Osteocyte (in vitro differentiated cells): ENCODE measurements around the gene MYH7. TPM values are rescaled to one million over a fixed set of nuclear protein-coding genes. Genes with fewer than 3 reads are reported as not detected.
"Not testable (repeated sequence)": the region's sequence is repeated elsewhere in the genome, so short reads cannot be mapped to it uniquely, and the experiment has no call there.

Experiments
- DNase-seq: peaks from one replicate; pipeline ENCODE4 v3.0.0; 2021; ENCODE audit warnings: mixed read lengths; ENCODE audit not compliant: unreplicated experiment; ENCODE audit errors: extremely low spot score
- H3K27ac Mint-ChIP-seq: one replicate; pipeline ENCODE4 v1.8.0; 2021; ENCODE audit warnings: mild to moderate bottlenecking, mixed read lengths; ENCODE audit not compliant: unreplicated experiment
- H3K27me3 Mint-ChIP-seq: one replicate; pipeline ENCODE4 v1.8.0; 2021; ENCODE audit warnings: mixed read lengths; ENCODE audit not compliant: unreplicated experiment
- H3K36me3 Mint-ChIP-seq: one replicate; pipeline ENCODE4 v1.8.0; 2021; ENCODE audit warnings: mixed read lengths; ENCODE audit not compliant: unreplicated experiment
- H3K4me1 Mint-ChIP-seq: one replicate; pipeline ENCODE4 v1.8.0; 2021; ENCODE audit warnings: mixed read lengths; ENCODE audit not compliant: unreplicated experiment
- H3K4me3 Mint-ChIP-seq: one replicate; pipeline ENCODE4 v1.8.0; 2021; ENCODE audit warnings: mild to moderate bottlenecking, moderate library complexity, mixed read lengths; ENCODE audit not compliant: unreplicated experiment
- H3K9me3 Mint-ChIP-seq: one replicate; pipeline ENCODE4 v1.8.0; 2021; ENCODE audit warnings: mixed read lengths; ENCODE audit not compliant: unreplicated experiment
- CTCF ChIP-seq: fragments of 200-600 bp; sonication (generic); IDR thresholded peaks from 2 replicates; pipeline ENCODE4 v1.5.0; 2021; ENCODE audit warnings: antibody characterized with exemption, mild to moderate bottlenecking, moderate library complexity
- total RNA-seq: library from RNA; stranded (reverse); gene quantifications from 2 replicates; pipeline ENCODE4 v1.2.1, GENCODE V29; 2021

The MYH7 gene
- total RNA-seq, 1 donor from 2014 or later = not detected

GRCh38 chr14:23430016-23430722, 5.3 kb downstream of the MYH7 start:
- no peaks in the 10 kb centered on the region for H3K4me1 Mint-ChIP-seq
- TF ChIP-seq CTCF = no peak
- DNase-seq = no peak
- no peak overlapping the region for H3K27ac Mint-ChIP-seq
- no peaks in the 10 kb centered on the region for H3K36me3 Mint-ChIP-seq
- H3K4me3 Mint-ChIP-seq = no peak overlapping the region
- no peaks in the 10 kb centered on the region for H3K9me3 Mint-ChIP-seq
- H3K27me3 Mint-ChIP-seq = peaks cover 9% of the 10 kb centered on the region

DNA sequence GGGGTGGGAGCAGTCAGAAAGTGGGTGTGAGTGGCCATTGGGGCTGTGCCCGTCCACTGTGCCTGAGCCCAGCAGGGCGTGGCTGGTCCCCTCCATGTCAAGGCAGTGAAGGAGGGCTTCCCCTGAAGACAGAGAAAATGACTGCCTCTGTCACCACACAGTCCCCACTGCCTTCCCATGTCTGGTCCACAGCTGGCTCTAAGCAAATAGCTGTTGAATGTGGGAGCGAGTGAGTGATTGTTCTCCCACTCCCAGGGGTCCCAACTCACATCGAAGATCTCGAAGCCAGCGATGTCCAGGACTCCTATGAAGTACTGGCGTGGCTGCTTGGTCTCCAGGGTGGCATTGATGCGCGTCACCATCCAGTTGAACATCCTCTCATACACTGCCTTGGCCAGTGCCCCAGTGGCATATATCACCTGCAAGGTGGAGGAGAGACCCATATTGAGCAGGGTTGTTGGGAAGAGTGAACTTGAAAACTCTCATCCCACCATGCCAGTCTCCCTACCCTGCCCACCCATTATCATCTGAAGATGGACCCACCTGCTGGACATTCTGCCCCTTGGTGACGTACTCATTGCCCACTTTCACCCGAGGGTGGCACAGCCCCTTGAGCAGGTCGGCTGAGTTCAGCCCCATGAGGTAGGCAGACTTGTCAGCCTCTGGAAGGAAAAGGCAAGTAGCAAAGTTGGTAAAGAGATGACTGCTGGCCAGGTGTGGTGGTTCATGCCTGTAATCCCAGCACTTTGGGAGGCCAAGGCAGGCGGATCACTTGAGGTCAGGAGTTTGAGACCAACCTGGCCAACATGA, 6.6 kb downstream of the MYH7 start:
- Mint-ChIP-seq H3K4me1 (no peaks in the 10 kb centered on the region), H3K27me3 (peaks cover 11% of the 10 kb centered on the region), H3K9me3 (no peaks in the 10 kb centered on the region), H3K4me3 (no peak overlapping the region), H3K27ac (no peak overlapping the region), H3K36me3 (no peaks in the 10 kb centered on the region)
- no peak for DNase-seq
- no peak for TF ChIP-seq CTCF

GRCh38 chr14:23425798-23426197, 9.7 kb downstream of the MYH7 start:
- H3K4me1 Mint-ChIP-seq, H3K9me3 Mint-ChIP-seq, H3K36me3 Mint-ChIP-seq, H3K4me3 Mint-ChIP-seq, H3K27ac Mint-ChIP-seq, DNase-seq: not testable (repeated sequence)
- H3K27me3 Mint-ChIP-seq = peaks cover 11% of the 10 kb centered on the region

DNA sequence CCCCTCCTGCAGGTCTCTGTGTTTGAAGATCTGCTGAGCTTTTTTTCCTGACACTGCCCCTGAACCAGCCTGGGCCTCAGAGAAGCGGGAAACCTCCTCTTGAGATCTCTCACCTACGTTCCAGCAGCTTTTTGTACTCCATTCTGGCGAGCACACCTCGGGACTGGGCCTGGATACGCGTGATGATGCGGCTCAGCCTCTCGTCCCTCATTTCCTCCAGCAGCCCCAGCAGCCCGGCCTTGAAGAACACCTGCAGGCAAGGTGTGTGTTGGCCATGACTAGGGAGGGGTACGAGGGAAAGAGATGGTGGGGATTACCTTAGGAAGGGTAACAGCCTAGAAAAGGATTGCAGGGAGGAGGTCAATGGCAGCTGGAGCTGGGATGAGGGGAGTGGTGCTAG, 10.3 kb downstream of the MYH7 start:
- H3K4me3 Mint-ChIP-seq = no peak overlapping the region
- no peak for DNase-seq
- no peaks in the 10 kb centered on the region for H3K36me3 Mint-ChIP-seq
- H3K9me3 Mint-ChIP-seq = no peaks in the 10 kb centered on the region
- H3K4me1 Mint-ChIP-seq = no peaks in the 10 kb centered on the region
- peaks cover 13% of the 10 kb centered on the region for H3K27me3 Mint-ChIP-seq
- no peak for TF ChIP-seq CTCF
- no peak overlapping the region for H3K27ac Mint-ChIP-seq

- TF ChIP-seq CTCF = no peak
- Mint-ChIP-seq H3K36me3 (no peaks in the 10 kb centered on the region), H3K4me1 (no peaks in the 10 kb centered on the region), H3K4me3 (no peak overlapping the region), H3K27me3 (peaks cover 15% of the 10 kb centered on the region), H3K27ac (no peak overlapping the region), H3K9me3 (no peaks in the 10 kb centered on the region)
- DNase-seq = no peak
Measured at GRCh38 chr14:23423657-23424056, 11.8 kb downstream of the MYH7 start.
